NCI-H2081 (cell line): ENCODE results near the gene OR2T8.

Source experiments
- DNase-seq, 2 experiments: peaks; one replicate each; lab custom pipeline; 2025; lab: John Stamatoyannopoulos, UW

Gene OR2T8

GRCh38 chr1:247961791-247962190 is 41.7 kb downstream of the OR2T8 start:
- DNase-seq, result no peak

- DNase-seq, result no peak
These were observed 43.0 kb downstream of the OR2T8 start for GRCh38 chr1:247962911-247963588.

- no peak for DNase-seq
These were observed 44.9 kb downstream of the OR2T8 start, which contains the start of gene OR2AK2 for GRCh38 chr1:247964933-247965332. Gene OR2AK2, plus strand, starts transcription at chr1:247965233. Its CDS starts 144 bp downstream, at chr1:247965377.

- no peak for DNase-seq
These were observed 46.6 kb downstream of the OR2T8 start for GRCh38 chr1:247966532-247967204.
